ENCODE measurements around the gene HOPX.
"Not testable (repeated sequence)": the region's sequence is repeated elsewhere in the genome, so short reads cannot be mapped to it uniquely, and the experiment has no call there.

Gene HOPX

GRCh38 chr4:56686537-56687231 is 5.6 kb upstream of the HOPX start:
- no peak for DNase-seq

- no peak for DNase-seq
Measured at GRCh38 chr4:56684320-56685050, 3.4 kb upstream of the HOPX start.

DNA sequence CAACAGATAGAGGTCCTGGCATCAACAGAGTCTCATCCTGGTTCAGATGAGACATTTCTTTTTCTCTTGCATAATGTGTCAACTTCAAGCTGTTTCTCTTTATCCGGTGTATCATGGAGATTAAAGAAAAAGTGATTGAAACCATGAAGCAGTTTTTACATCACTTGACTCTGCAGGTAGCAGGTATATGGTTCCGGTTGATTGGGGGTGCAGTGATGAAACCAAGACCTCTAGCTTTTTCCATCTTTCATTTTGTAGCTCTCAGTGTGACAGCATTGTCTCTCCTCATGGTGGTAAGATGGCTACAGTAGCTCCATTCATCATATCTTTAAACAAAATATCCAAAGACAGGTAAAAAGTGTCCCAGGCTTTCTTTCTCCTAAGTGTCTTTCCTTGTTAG is 2.4 kb upstream of the HOPX start:
- DNase-seq = no peak

DNA sequence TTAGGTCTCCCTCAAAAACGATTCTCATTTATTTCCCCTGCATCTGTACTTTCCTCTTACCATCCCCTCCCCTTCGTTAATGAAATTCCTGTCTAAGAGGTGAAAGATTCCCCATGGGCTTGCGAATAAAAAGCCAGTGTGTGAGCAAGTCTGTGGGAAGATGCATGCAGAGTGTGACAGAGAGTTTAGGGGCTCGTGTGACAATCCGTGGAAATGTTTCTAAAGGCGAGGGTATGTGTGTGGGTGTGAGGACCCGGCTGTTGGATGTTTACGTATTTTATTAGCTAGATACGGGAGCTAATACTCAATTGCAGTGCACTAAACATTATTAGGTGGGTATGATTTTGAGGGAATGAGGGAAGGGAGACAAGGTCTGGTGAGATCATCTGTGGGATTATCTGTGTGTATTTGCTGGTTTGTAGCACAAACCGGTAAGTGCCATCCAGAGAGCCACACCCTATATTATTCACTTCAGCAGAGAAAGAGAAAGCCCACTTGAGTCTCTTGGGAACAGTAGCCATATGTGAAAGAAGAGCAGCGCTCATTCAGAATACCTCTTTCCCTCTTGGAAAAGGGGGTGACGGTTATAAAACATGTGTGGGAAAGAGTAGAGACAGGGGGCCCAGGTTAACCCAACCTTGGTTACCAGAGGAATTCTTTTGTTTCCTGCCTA is 893 bp upstream of the HOPX start:
- DNase-seq = no peak

- no peak for DNase-seq
Measured at GRCh38 chr4:56680266-56680665, 830 bp downstream of the HOPX start.

DNA sequence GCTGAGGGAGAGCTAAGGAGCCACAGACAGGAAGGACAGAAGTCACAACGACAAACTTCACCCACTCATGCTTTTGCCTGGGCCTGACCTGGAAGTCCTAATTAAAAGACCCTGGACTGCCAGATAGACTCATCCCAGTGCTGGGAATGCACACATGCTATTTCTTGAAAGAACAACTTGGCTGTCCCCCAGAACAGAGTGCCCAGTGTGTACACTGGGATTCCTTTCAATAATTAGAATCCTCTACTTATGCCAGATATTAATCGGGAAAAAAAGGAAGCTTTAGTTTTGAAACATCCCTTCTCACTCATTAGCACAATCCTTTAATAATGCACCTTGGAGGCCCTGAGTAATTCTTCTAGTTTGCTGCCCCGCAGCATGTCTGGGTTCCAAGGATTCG is 3.4 kb downstream of the HOPX start:
- no peak for DNase-seq

- no peak for DNase-seq
Measured at GRCh38 chr4:56674984-56675383, 6.1 kb downstream of the HOPX start.

- no peak for DNase-seq
Measured at GRCh38 chr4:56671860-56672259, 9.2 kb downstream of the HOPX start.

GRCh38 chr4:56671373-56671772 is 9.7 kb downstream of the HOPX start:
- DNase-seq = no peak

DNA sequence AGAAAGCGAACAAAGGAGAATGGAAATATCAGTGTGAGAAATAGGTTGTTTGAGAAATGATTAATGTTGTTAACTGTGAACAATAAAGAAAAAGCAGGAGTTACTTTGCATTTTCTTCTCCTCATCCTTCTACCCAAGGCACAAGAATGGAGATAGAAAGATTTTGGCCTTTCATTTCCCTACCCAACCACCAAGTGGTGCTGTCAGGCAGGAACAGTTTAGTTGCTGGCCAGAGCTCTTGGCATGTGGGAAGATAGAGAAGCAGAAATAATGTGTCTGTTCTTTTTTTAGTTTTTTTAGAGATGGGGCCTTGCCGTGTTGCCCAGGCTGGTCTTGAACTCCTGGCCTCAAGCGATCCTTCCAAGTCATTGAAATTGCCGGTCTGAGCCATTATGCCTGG is 12.8 kb downstream of the HOPX start:
- no peak for DNase-seq

GRCh38 chr4:56667396-56667795 is 13.7 kb downstream of the HOPX start:
- DNase-seq = not testable (repeated sequence)

DNA sequence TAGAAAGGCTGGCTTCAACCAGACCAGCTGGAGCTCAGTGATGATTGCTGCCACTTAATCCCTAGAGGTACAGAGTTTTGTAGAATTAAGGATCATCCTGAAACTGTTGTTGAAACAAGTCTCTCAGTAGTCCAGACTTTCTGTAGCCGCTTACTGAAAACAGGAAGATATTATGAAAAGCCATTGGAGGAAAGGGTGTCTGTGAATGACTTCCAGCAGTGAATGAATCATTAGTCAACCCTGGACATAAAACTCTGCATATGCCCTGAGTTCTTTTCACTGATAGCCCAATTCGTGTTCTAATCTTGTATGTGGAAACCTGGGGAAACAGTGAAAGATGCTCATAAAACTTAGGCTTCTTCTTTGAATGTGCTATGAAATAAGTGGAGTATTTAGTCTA is 14.8 kb downstream of the HOPX start:
- no peak for DNase-seq

DNA sequence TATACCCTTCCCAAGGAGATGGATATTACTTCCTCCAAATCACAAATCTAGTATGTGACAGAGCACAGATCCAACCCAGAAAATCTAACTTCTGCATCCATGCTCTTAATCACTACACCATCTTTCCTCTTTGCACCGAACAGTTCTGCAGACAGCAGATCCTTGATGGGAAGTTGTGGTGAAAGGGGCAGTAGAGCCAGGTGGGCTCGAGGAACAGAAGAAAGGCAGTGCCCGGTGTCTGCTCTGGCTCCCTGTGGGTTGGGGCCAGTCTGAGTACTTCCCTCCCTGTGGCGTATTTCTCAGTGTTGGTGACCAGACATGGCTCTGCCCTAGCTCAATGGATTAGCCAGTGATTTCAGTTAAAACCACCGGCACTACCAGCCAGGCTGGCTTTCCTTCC is 15.3 kb downstream of the HOPX start:
- DNase-seq = no peak

GRCh38 chr4:56662782-56663468 is 18.2 kb downstream of the HOPX start:
- DNase-seq = no peak

DNA sequence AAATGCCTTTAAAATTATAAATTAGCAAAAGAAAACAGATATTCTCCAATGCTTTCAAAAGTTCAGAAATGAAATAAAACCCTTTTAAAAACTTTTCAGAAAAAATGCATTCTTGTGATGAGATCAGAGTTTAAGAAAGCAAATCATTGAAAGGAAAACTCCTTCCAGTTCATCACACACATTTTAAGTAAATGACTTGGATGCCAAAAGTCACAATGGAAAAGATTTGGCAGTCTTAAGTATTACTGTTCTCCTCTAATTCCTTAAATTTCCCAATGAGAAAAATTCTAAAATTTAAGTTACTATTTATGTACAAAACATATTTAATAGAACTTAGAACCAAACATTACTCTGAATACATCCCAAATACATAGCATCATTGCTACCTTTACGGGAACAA is 21.1 kb downstream of the HOPX start:
- no peak for DNase-seq

DNA sequence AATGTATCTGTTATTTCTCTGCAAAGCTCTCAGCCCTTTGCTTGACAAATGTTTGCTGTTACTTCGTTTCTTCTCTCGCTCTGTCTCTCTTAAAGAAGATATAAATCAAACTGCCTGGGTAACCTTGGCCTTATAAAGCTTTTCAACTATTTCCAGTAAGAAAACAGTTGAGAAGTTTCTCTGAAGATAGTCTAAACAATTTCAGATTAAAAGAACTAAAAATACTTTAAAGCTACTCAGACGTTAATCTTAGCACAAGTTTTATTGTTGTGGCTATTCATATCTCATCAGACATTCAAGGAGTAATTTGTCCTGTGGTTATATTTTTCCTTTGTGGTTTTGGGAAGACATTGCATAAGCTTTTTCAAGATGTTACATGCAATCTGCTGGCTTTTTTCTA is 22.6 kb downstream of the HOPX start:
- no peak for DNase-seq

DNA sequence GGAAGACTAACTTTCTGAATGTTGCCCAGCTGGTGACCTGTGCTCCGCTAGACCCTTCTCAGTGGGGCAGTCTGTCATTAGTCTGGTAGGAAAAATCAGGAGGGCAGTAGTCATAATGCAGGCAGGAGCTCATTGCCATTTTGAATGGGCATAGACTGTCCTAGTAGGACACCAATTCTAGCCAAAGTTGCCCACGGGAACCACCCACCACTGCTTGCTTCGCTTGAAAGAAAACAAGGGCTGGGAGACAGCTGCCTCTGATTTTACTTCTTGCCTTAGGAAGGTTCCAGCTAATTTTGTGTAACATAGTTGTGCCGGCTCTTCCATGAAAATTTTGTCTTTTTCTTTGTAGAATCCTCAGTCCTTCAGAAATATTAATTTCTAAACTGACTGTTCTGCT is 23.3 kb downstream of the HOPX start:
- no peak for DNase-seq

GRCh38 chr4:56657128-56657527 is 24.0 kb downstream of the HOPX start:
- no peak for DNase-seq

DNA sequence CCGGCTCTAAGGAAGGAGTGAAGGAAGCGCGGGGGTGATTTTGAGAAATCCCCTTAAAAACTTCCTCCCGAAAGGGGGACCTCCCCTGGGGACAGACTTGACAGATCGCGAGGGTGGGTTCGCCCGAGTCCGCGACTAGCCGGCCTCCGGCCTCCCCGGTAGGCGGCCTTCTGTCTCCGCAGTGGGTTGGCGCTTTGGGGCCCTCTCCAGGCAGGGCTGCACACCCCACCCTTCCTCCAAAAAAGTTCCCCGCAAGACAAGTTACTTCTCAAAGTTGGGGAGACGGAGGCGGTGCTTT is 24.8 kb downstream of the HOPX start:
- peak; percentile 74 to 80 for DNase-seq

DNA sequence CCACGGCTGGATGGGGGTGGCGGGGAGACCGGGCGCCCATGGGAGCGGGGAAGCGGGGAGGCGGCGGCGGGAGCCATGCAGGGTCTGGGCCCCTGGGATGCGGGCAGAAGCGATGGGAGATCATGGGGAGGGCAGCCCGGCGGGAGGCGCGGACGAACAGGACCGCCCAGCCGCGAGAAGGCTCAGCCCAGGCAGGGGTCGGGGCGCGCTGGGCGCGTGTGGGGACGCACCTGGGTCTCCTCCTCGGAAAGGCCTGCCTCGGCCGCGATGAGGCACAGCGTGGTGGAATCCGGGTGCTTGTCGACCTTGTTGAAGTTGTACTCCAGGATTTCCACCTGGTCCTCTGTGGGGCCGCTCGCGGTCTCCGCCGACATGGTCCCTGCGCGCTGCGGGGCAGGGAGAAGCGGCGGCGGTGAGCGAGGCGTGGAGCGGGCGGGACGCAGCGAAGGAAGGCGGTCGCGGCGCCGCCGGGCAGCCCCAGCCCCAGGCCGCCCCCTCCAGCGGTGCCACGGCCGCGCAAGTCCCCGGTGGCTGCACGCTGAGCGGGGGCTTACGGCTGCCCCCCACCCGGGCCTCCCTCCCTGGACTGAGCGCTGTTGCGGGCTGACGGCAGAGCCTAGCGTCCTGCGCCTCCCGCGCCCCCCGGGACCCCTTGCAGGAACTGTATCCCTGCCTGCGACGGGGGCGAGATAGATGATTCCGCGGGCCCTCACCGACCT is 25.3 kb downstream of the HOPX start:
- peak; percentile 65 to 69 for DNase-seq

DNA sequence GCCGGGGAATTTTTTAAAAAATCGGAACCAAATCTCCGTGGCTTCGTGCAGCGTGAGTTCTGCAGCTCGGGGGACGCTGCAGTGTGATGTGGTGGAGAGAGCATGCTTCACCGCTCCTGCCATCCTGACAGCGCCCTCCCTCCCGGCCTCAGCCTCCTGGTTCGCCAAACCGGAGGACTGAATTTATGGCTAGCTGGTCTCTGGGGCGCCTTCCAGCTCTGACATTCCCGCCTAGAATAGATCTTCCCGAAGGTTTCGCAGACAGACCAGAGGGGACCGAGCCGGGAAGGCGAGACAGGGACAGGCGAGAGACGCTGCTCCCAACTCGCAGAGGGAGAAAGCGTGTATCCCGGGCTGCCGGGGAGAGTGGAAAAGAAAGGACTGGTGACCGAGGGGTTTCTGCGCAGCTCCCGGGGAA is 25.9 kb downstream of the HOPX start:
- DNase-seq = peak; percentile 59 to 62

- no peak for DNase-seq
Measured at GRCh38 chr4:56654238-56654632, 26.9 kb downstream of the HOPX start.

All from activated T-cell treated with anti-CD3 and anti-CD28 coated beads, Interleukin-2, amount 50 U/mL, for 48 hours (primary cell).